Fibroblast of mammary gland (primary cell): ENCODE data around the gene YOD1.

Experiments used
- DNase-seq: peaks from one replicate; pipeline ENCODE4 v3.0.0-alpha.2; 2010; ENCODE audit warnings: low read depth
- H3K4me3 ChIP-seq: 2 replicates; pipeline ENCODE4 v1.5.1; 2011; ENCODE audit warnings: low read depth, mild to moderate bottlenecking, low read length, moderate library complexity; ENCODE audit not compliant: control insufficient read depth
- CTCF ChIP-seq: conservative IDR thresholded peaks from 2 replicates; pipeline ENCODE4 v1.5.1; 2011; ENCODE audit warnings: low read depth, low read length, inconsistent platforms; ENCODE audit not compliant: control insufficient read depth, insufficient read depth

Gene YOD1

GRCh38 chr1:207027921-207028320, 23.1 kb downstream of the YOD1 start:
- TF ChIP-seq CTCF = no peak
- no peak for DNase-seq
- no peak overlapping the region for H3K4me3 ChIP-seq

GRCh38 chr1:207027206-207027777, 23.7 kb downstream of the YOD1 start:
- no peak for DNase-seq
- no peak for TF ChIP-seq CTCF
- no peak overlapping the region for H3K4me3 ChIP-seq

- TF ChIP-seq CTCF = no peak
- DNase-seq = no peak
- H3K4me3 ChIP-seq = no peak overlapping the region
Measured at GRCh38 chr1:207026104-207026534, 24.9 kb downstream of the YOD1 start.

- DNase-seq = peak; percentile 36
- H3K4me3 ChIP-seq = no peak overlapping the region
- TF ChIP-seq CTCF = no peak
Measured at GRCh38 chr1:207025146-207025880, 25.7 kb downstream of the YOD1 start.

GRCh38 chr1:207024202-207025145, 26.5 kb downstream of the YOD1 start:
- no peak overlapping the region for H3K4me3 ChIP-seq
- DNase-seq = no peak
- TF ChIP-seq CTCF = no peak

DNA sequence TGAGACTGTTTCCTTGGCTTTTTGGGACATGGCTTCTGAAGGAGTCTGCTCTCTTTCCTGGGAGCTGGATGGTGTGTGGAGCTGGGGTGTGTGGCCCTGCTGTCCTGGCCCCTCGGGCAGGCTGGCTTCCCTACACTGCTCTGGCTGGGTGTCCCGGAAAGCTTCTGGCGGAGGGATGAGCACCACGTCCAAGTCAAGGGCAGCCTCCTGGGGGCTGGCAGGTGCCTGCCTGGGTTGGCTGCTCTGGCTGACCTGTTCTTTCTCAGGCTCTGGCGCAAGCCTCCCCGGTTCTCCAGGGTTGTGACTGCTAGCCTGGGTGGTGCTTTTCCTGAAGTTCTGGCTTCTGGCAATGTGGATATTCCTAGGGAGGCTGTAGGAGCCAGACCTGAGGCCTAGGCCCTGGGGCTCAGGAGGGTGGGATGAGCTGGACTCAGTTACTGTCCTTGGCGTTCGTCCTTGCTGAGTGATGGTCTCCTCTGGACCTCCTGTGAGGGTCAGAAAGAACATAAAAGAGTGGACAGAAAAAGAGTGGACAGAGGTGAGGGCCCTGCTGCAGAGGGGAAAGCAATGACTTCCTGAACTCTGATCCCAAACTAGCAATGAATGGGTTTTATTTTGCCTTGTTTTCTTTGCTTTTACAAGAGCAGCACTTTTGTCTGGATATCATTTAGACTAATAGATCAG, 27.9 kb downstream of the YOD1 start:
- no peak overlapping the region for H3K4me3 ChIP-seq
- TF ChIP-seq CTCF = no peak
- DNase-seq = no peak
